ENCODE measurements around the gene ACKR2.

DNA sequence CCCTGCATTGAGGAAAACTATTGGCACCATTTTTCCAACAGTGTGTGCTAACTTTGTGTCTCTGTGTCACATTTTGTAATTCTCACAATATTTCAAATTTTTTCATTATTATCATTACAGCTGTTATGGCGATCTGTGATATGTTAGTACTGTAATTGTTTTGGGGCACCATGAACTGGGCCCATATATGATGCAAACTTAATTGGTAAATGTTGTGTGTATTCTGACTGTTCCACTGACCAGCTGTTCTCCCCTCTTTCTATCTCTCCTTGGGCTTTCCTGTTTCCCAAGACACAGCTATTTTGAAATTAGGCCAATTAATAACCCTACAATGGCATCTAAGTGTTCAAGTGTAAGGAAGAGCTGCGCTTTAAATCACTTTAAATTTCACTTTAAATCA lies 68.6 kb downstream of the ACKR2 start:
- TF ChIP-seq, protein P1, sequence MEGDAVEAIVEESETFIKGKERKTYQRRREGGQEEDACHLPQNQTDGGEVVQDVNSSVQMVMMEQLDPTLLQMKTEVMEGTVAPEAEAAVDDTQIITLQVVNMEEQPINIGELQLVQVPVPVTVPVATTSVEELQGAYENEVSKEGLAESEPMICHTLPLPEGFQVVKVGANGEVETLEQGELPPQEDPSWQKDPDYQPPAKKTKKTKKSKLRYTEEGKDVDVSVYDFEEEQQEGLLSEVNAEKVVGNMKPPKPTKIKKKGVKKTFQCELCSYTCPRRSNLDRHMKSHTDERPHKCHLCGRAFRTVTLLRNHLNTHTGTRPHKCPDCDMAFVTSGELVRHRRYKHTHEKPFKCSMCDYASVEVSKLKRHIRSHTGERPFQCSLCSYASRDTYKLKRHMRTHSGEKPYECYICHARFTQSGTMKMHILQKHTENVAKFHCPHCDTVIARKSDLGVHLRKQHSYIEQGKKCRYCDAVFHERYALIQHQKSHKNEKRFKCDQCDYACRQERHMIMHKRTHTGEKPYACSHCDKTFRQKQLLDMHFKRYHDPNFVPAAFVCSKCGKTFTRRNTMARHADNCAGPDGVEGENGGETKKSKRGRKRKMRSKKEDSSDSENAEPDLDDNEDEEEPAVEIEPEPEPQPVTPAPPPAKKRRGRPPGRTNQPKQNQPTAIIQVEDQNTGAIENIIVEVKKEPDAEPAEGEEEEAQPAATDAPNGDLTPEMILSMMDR (IDR thresholded peaks at IDR 0.05; ENCODE audit: borderline replicate concordance, extremely low read depth, low read length, poor library complexity, severe bottlenecking): no peak
- no peak for TF ChIP-seq EZH2 (IDR thresholded peaks at IDR 0.05; ENCODE audit: borderline replicate concordance, low read depth, low read length, severe bottlenecking)

Measured in DND-41 (cell line).